Cerebellar nuclear complex (tissue), 1 donor: ENCODE measurements around the gene MYCBPAP.
A peak's percentile ranks its signal among the peaks of the same experiment; 100 is the strongest.

Source experiments
- DNase-seq, 2 experiments: peaks; one replicate each; lab custom pipeline; 2025; lab: John Stamatoyannopoulos, UW

The MYCBPAP gene

GRCh38 chr17:50551884-50552283, 43.6 kb downstream of the MYCBPAP start:
- no peak for DNase-seq

DNA sequence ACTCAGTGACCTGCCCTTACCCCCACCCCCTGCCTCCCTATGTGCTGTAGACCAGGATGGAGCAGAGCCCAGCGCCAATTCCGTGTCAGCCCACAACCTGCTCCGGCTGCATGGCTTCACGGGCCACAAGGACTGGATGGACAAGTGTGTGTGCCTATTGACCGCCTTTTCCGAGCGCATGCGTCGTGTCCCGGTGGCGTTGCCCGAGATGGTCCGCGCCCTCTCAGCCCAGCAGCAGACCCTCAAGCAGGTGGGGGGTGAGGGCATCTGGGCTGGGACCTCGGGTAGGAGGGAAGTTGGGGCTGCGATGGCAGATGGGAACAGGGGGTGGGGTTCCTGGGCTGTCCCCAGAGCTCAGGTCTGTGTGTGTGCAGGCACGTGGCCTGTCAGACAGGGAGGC, 46.0 kb downstream of the MYCBPAP start:
- no peak for DNase-seq

DNA sequence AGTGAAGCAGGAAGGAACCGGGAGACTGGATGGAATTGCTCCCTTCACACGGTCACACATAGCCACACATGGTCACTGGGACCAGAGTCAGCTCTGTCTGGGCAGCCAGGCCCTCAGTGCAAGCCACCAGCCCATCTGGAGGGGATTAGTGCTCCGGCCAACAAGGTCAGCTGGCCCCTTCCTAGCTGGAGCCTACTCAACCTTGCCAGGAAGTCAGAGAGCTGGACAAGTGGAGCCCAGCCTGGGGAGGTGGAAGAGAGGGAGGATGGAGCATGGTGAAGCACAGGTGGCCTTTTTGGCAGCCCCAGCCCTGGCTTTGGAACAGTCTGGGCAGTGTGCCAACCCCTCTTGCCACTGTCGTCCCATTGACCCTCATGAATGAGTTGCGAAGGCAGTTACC, 48.6 kb downstream of the MYCBPAP start:
- DNase-seq, result peak; percentile 96 to 100

DNA sequence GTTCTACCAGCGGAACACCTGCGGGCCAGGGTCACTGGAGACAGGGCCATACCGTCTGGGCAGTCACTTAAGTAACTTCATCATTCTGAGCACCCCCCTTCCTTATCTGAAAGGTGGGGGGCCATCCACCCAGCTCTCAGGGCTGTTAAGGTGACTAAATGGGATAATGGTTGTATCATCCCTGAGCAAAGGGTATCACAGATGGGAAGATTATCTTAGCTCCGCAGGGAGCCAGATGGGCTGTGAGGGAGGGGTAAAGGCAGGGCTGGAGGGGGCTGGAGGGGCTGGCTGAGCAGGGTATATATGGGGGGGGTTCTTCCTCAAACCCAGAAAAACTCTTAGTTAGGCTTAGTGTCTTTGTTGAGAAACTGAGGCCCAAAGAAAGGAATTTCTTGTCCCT, 49.4 kb downstream of the MYCBPAP start:
- DNase-seq, result no peak

- DNase-seq, result no peak
These were observed 49.9 kb downstream of the MYCBPAP start for GRCh38 chr17:50558091-50558490.

DNA sequence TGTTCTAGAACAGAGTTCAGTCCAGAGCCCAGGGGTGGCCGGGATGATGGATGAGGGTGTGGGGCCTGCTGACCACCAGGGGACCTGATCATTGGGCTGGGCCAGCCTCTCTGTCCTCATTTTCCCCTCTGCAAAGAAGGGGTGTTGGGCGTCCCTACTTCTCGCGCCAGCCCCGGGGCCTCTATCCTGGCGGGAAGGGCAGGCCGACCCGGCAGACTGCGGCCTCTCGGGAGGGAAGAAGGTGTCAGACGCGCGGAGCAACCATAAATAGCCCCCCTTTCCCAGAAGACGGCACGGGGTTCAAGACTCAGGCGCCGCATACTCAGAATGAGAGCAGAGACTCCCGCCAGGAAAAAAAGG, 50.3 kb downstream of the MYCBPAP start:
- DNase-seq, result no peak

- no peak for DNase-seq
These were observed 50.8 kb downstream of the MYCBPAP start for GRCh38 chr17:50558941-50559614.

DNA sequence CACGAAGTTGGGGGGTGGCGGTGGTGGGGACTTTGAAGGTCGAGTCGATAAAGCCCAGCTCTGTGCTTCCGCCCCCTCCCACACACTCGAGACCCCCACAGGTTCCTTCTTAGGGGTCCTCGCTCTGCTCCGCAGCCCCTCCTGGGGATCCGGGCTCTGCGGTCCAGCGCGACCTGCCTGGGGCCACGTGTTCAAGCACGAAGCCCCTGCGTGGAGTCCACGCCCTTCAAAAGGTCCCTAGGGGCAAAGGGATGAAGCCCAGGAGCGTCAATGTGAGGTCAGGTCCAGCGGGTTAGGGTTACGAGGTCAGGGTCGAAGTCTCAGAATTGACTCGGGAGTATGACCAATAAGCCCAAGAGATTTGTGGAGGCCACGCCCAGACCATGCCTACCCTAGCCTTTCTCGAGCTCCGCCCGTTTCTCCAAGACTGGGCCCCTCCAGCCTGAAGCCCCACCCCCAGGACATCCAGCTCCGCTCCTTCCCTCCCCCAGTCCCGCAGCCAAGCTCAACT, 51.5 kb downstream of the MYCBPAP start:
- no peak for DNase-seq

DNA sequence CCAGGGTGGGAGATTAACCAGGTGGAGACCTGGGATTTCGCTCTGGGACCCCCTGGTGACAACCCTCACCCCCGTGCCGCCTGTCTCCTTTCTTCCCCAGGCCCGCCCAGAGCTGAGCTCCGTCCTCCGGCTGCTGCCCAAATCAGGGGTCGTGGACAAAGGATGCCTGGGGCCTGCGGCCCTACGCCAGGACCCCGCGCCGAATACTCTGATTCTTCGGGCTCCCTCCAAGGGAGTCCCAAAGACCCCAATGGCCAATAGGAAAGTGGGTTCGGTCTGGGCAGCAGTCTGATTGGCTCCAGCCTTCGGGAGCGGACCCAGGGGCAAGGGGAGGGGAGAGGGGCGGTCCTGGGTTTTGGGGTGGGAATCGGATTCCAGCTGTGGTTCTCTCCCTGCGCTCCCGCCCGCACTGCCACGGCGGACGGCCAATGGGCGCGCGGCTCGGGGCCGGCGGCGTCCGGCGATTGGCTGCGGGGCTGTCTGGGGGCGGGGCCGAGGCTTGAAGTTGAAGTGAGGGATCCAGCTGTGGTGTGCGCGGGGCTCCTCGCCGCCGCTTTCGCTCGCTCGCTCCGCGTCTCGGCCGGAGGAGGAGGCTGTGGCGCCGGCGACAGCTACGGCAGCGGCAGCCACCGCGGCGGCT, 52.1 kb downstream of the MYCBPAP start, which contains the start of gene CACNA1G:
TSS of gene CACNA1G (plus strand) at position 531 of the 640 bp plus-strand sequence. CDS start 745 bp downstream, outside the sequence.
- no peak for DNase-seq

GRCh38 chr17:50560931-50561745, 52.9 kb downstream of the MYCBPAP start:
- DNase-seq, result no peak

- no peak for DNase-seq
These were observed 53.5 kb downstream of the MYCBPAP start for GRCh38 chr17:50561746-50562141.

DNA sequence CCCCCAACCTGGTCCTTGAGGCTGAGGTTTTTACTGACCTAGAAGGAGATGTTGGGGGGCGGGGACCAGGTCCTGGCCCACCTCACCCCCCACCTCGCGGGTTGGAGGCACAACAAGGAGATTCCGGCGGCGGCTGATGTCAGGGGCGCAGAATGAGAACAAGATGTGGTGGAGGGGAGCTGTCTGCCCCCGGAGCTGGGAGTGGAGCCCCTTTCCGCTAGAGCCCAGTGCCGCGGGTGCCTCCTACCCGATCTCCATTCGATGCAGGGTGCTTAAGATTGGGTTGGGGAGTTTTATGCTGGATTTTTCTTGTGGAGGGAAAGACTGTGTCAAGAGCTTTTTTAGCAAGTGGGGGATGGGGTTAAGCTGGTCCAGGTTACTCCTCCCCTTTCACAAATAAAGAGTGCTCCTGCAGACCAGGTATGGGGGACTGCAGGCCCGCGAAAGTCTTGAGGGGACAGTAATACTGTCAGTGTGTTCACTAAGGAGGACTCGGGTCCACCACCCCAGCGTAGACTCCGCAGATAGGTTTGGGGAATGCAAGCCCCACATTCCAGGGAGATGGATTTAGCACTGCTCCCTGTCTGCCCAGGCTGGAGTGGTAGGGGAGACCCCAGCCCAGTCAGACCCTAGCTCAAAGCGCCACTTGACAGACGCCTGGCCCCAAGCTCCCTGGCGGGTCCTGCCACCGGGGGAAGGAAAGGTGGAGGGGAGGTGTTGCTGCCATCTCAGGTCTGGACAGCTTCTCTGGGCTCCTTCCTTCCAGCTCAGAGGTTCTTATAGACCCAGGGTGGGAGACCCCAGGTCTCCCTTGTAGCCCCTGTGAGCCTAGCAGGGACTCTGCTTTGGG, 54.2 kb downstream of the MYCBPAP start:
- DNase-seq, result no peak

- DNase-seq, result no peak
These were observed 54.9 kb downstream of the MYCBPAP start for GRCh38 chr17:50563092-50563511.

GRCh38 chr17:50564916-50565315, 56.7 kb downstream of the MYCBPAP start:
- DNase-seq, result no peak

DNA sequence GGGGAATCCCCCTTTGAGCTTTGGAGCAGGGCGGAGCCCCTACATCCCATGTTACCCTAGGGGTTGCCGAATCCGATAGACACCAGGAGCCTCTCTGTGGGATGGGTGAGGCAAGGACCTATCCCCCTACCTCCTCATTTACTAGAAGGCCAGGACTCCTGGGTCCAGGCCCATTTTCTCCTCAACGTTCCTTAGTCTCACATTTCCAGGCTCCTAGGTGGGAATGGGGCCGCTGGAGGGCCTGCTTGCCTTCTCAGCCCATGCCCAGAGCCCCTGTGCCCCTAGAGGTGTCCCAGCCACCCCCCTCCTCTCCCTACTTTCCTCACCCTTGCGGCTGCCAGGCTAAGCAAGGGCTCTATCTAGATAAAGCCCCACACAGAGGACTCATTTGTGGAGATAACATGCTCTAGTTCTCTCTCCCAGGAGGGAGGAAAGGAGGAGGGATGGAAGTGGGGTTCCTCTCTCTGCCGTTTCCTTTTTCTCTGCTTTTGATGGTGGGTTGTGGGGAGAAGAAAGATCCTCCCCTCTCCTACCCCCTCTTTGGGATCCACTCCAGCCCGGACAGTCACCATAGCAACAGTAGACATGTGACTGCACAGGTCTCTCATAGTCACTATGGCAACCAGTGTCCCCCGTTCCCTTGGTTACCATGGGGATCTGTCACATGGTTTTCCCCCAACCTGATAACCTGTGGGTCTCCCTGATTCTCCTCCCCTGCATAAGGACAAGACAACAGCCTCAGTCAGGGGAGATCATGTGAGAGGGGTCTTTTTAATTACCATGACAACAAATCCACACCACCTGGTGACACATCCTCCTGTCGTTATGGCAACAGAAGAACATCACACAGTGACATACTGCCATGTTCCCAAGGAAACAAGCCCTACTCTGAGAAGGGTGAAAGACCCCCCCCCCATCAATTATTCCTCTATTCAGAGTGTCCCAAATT, 57.4 kb downstream of the MYCBPAP start:
- peak; percentile 36 to 77 for DNase-seq

GRCh38 chr17:50566886-50567285, 58.6 kb downstream of the MYCBPAP start:
- no peak for DNase-seq

GRCh38 chr17:50568659-50569058, 60.4 kb downstream of the MYCBPAP start:
- no peak for DNase-seq

- DNase-seq, result no peak
These were observed 61.4 kb downstream of the MYCBPAP start for GRCh38 chr17:50569592-50569991.

GRCh38 chr17:50570032-50570431, 61.8 kb downstream of the MYCBPAP start:
- no peak for DNase-seq

- no peak for DNase-seq
These were observed 62.3 kb downstream of the MYCBPAP start for GRCh38 chr17:50570528-50570927.

DNA sequence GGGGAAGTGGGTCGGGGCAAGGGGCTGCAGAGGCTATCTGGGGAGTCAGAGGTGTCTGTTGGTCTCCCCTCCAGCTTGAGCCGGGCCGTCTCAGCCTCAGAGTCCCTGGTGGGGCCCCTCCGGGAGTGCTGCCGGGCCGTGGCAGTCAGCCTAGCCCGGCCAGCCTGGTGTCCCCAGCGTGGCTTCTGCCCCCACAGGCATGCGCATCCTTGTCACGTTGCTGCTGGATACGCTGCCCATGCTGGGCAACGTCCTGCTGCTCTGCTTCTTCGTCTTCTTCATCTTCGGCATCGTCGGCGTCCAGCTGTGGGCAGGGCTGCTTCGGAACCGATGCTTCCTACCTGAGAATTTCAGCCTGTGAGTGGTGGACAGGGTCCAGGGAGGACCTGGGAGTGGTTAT, 63.4 kb downstream of the MYCBPAP start:
- no peak for DNase-seq
